Measurements from ENCODE around the gene OPN4. TPM values are rescaled to one million over a fixed set of nuclear protein-coding genes. Genes with fewer than 3 reads are reported as not detected.

OPN4 gene
- total and polyA plus RNA-seq, 2 of the 8 experiments (the other 6 are each of a cell fraction or from before 2014, with no cell fraction given), result not detected

GRCh38 chr10:86715156-86715795 is 60.9 kb downstream of the OPN4 start:
- CTCF ChIA-PET (ENCODE audit: partially characterized antibody), result interaction anchor here (0.8 to 3.1 kb wide), 13 partner anchors 9 to 202 kb away, joined by 3 to 11 read pairs (median 3); no protein-coding TSS in a partner anchor
- no peak overlapping the region for H2AFZ ChIP-seq (ENCODE audit: low read length)
- TF ChIP-seq BRCA1 (IDR thresholded peaks at IDR 0.05; ENCODE audit: low read depth, low read length), result no peak
- TF ChIP-seq PHF8 (conservative IDR thresholded peaks at IDR 0.05; ENCODE audit: low read depth, low read length), result no peak
- TF ChIP-seq GABPA (IDR thresholded peaks at IDR 0.05; ENCODE audit: borderline replicate concordance, insufficient read depth, low read length), result no peak
- TF ChIP-seq CHD1 (IDR thresholded peaks at IDR 0.05; ENCODE audit: low read depth, low read length), result no peak

More at GRCh38 chr10:86715156-86715795, 60.9 kb downstream of the OPN4 start:
- H3K9me3 ChIP-seq (ENCODE audit: insufficient read depth in 2 of 2, low read depth in 1 of 2, low read length in 1 of 2), result no peaks in the 10 kb centered on the region
- FAIRE-seq (no peak), DNase-seq (ENCODE audit: low read depth in 1 of 2, low spot score in 2 of 2) (peak in 1 of 2 experiments; percentile 44)
- H2AK5ac ChIP-seq (ENCODE audit: low read depth, low read length), result no peak overlapping the region
- H2BK5ac ChIP-seq (ENCODE audit: low read depth, low read length), result no peak overlapping the region
- H3K4ac ChIP-seq (replicated peaks; ENCODE audit: insufficient read length, low read depth, low read length), result no peak overlapping the region
- H3K18ac ChIP-seq (ENCODE audit: extremely low read depth, low read length), result peak overlapping the region; percentile 57; the same call in 1 of the 2 replicates
- POLR2A ChIA-PET (ENCODE audit: partially characterized antibody), result interaction anchor here (1.3 to 3.4 kb wide), 4 partner anchors 9 to 40 kb away, joined by 3 to 10 read pairs (median 5); partner anchors contain the start of gene BMPR1A
- H2BK12ac ChIP-seq (ENCODE audit: low read depth, low read length), result peak overlapping the region; percentile 29; the same call in 1 of the 2 replicates
- H3K4me1 ChIP-seq (replicated peaks in 1 of 4; ENCODE audit: control insufficient read depth in 3 of 4, insufficient read depth in 4 of 4, low read length in 3 of 4), result peaks cover 3 to 17% (median 10%) of the 10 kb centered on the region in 4 experiments; a peak in 6 of 7 replicates
- no peak overlapping the region for H4K91ac ChIP-seq (replicated peaks; ENCODE audit: insufficient read length, low read length)
- H3K4me2 ChIP-seq (ENCODE audit: insufficient read depth in 1 of 2, low read depth in 2 of 2, low read length in 2 of 2), result no peak overlapping the region
- H2BK15ac ChIP-seq (ENCODE audit: low read length), result peak overlapping the region; percentile 77
- H3K14ac ChIP-seq (ENCODE audit: insufficient read length), result no peak overlapping the region
- H3K9ac ChIP-seq (replicated peaks in 1 of 4; ENCODE audit: extremely low read depth in 1 of 4, low read depth in 3 of 4, low read length in 3 of 4), result no peak overlapping the region
- H3K79me2 ChIP-seq (ENCODE audit: control insufficient read depth in 1 of 2, insufficient read depth in 2 of 2, low read length in 2 of 2), result no peaks in the 10 kb centered on the region
- H3K4me3 ChIP-seq (ENCODE audit: extremely low read depth in 1 of 4, insufficient read depth in 2 of 4, low read depth in 3 of 4, low read length in 4 of 4), result no peak overlapping the region
- H3K56ac ChIP-seq (replicated peaks; ENCODE audit: insufficient read length, low read depth, low read length), result no peak overlapping the region
- H4K20me1 ChIP-seq (replicated peaks in 1 of 2; ENCODE audit: control insufficient read depth in 1 of 2, insufficient read depth in 2 of 2, low read length in 2 of 2), result no peaks in the 10 kb centered on the region
- no peak overlapping the region for H2BK120ac ChIP-seq (replicated peaks; ENCODE audit: low read depth, low read length)
- H4K8ac ChIP-seq (ENCODE audit: extremely low read depth, insufficient read depth, low read length), result peak overlapping the region; percentile 72; the same call in 1 of the 2 replicates
- H3K36me3 ChIP-seq (ENCODE audit: control insufficient read depth in 2 of 4, insufficient read depth in 4 of 4, low read length in 3 of 4), result no peaks in the 10 kb centered on the region
- H3K27ac ChIP-seq (ENCODE audit: low read depth, low read length), result no peak overlapping the region
- no peak overlapping the region for H4K5ac ChIP-seq (ENCODE audit: insufficient read length, low read depth, low read length)
- no peak overlapping the region for H3K23ac ChIP-seq (ENCODE audit: insufficient read length)
- no peaks in the 10 kb centered on the region for H3K27me3 ChIP-seq (replicated peaks in 1 of 4; ENCODE audit: control insufficient read depth in 3 of 4, extremely low read depth in 1 of 4, insufficient read depth in 3 of 4, low read length in 3 of 4)
- WGBS, 2 experiments (ENCODE audit: extremely low coverage in 1 of 2, insufficient coverage in 1 of 2, insufficient read length in 1 of 2, insufficient replicate concordance in 2 of 2, low coverage in 1 of 2, low lambda C conversion rate in 2 of 2, missing lambda C conversion rate in 1 of 2), result 80% methylated on average over 6 of the region's 6 CpGs; no CpG with 5 or more reads in 1 of the 2 experiments
- no peaks in the 10 kb centered on the region for H3K79me1 ChIP-seq (ENCODE audit: low read depth, low read length)
- H3K23me2 ChIP-seq (ENCODE audit: low read depth, low read length), result peaks cover 6% of the 10 kb centered on the region; the same call in 1 of the 2 replicates
- H2BK20ac ChIP-seq (ENCODE audit: low read length), result 0 out of 2 replicates have a peak overlapping the region, but pooled peaks have one; percentile 32

Measured in H1 (cell line).